Measurements from ENCODE around the gene TMEM179.

TMEM179 gene

GRCh38 chr14:104563191-104563741, 41.3 kb downstream of the TMEM179 start:
- no peaks in the 10 kb centered on the region for H3K4me1 ChIP-seq (ENCODE audit: insufficient read depth, low read length)

GRCh38 chr14:104562606-104563005, 42.0 kb downstream of the TMEM179 start:
- Histone ChIP-seq H3K9me3 (ENCODE audit: low read length) (no peaks in the 10 kb centered on the region), H2AFZ (ENCODE audit: low read depth, low read length) (no peak overlapping the region), H3K4me3 (ENCODE audit: low read length) (no peak overlapping the region), H3K27me3 (ENCODE audit: insufficient read depth, low read length) (peaks cover 67% of the 10 kb centered on the region), H3K36me3 (ENCODE audit: insufficient read depth, low read length) (no peaks in the 10 kb centered on the region), H3K4me1 (ENCODE audit: insufficient read depth, low read length) (no peaks in the 10 kb centered on the region)

More at GRCh38 chr14:104563191-104563741, 41.3 kb downstream of the TMEM179 start:
- Histone ChIP-seq H3K36me3 (ENCODE audit: insufficient read depth, low read length) (no peaks in the 10 kb centered on the region), H3K9me3 (ENCODE audit: low read length) (no peaks in the 10 kb centered on the region), H3K4me3 (ENCODE audit: low read length) (no peak overlapping the region), H3K27me3 (ENCODE audit: insufficient read depth, low read length) (peaks cover 62% of the 10 kb centered on the region), H2AFZ (ENCODE audit: low read depth, low read length) (no peak overlapping the region)

GRCh38 chr14:104561632-104562495, 42.7 kb downstream of the TMEM179 start:
- Histone ChIP-seq H3K9me3 (ENCODE audit: low read length) (no peaks in the 10 kb centered on the region), H3K4me3 (ENCODE audit: low read length) (no peak overlapping the region), H2AFZ (ENCODE audit: low read depth, low read length) (no peak overlapping the region), H3K4me1 (ENCODE audit: insufficient read depth, low read length) (no peaks in the 10 kb centered on the region), H3K27me3 (ENCODE audit: insufficient read depth, low read length) (peaks cover 64% of the 10 kb centered on the region), H3K36me3 (ENCODE audit: insufficient read depth, low read length) (no peaks in the 10 kb centered on the region)

GRCh38 chr14:104561124-104561557, 43.4 kb downstream of the TMEM179 start:
- Histone ChIP-seq H3K27me3 (ENCODE audit: insufficient read depth, low read length) (peaks cover 62% of the 10 kb centered on the region), H3K4me1 (ENCODE audit: insufficient read depth, low read length) (no peaks in the 10 kb centered on the region), H3K9me3 (ENCODE audit: low read length) (no peaks in the 10 kb centered on the region), H3K36me3 (ENCODE audit: insufficient read depth, low read length) (no peaks in the 10 kb centered on the region), H3K4me3 (ENCODE audit: low read length) (no peak overlapping the region), H2AFZ (ENCODE audit: low read depth, low read length) (no peak overlapping the region)

- H3K9me3 ChIP-seq (ENCODE audit: low read length), result no peaks in the 10 kb centered on the region
- H2AFZ ChIP-seq (ENCODE audit: low read depth, low read length), result no peak overlapping the region
- H3K4me1 ChIP-seq (ENCODE audit: insufficient read depth, low read length), result no peaks in the 10 kb centered on the region
- H3K4me3 ChIP-seq (ENCODE audit: low read length), result no peak overlapping the region
- H3K27me3 ChIP-seq (ENCODE audit: insufficient read depth, low read length), result peaks cover 57% of the 10 kb centered on the region
- H3K36me3 ChIP-seq (ENCODE audit: insufficient read depth, low read length), result no peaks in the 10 kb centered on the region
These were observed 44.0 kb downstream of the TMEM179 start for GRCh38 chr14:104560586-104560945.

- H2AFZ ChIP-seq (ENCODE audit: low read depth, low read length), result no peak overlapping the region
- no peaks in the 10 kb centered on the region for H3K9me3 ChIP-seq (ENCODE audit: low read length)
- no peaks in the 10 kb centered on the region for H3K4me1 ChIP-seq (ENCODE audit: insufficient read depth, low read length)
- peaks cover 54% of the 10 kb centered on the region for H3K27me3 ChIP-seq (ENCODE audit: insufficient read depth, low read length)
- no peaks in the 10 kb centered on the region for H3K36me3 ChIP-seq (ENCODE audit: insufficient read depth, low read length)
- no peak overlapping the region for H3K4me3 ChIP-seq (ENCODE audit: low read length)
These were observed 44.6 kb downstream of the TMEM179 start for GRCh38 chr14:104559804-104560585.

GRCh38 chr14:104559028-104559803, 45.4 kb downstream of the TMEM179 start:
- Histone ChIP-seq H3K27me3 (ENCODE audit: insufficient read depth, low read length) (peaks cover 56% of the 10 kb centered on the region), H3K4me3 (ENCODE audit: low read length) (no peak overlapping the region), H3K9me3 (ENCODE audit: low read length) (no peaks in the 10 kb centered on the region), H3K4me1 (ENCODE audit: insufficient read depth, low read length) (no peaks in the 10 kb centered on the region), H3K36me3 (ENCODE audit: insufficient read depth, low read length) (no peaks in the 10 kb centered on the region), H2AFZ (ENCODE audit: low read depth, low read length) (no peak overlapping the region)

- Histone ChIP-seq H3K4me1 (ENCODE audit: insufficient read depth, low read length) (no peaks in the 10 kb centered on the region), H3K4me3 (ENCODE audit: low read length) (no peak overlapping the region), H3K36me3 (ENCODE audit: insufficient read depth, low read length) (no peaks in the 10 kb centered on the region), H2AFZ (ENCODE audit: low read depth, low read length) (no peak overlapping the region), H3K9me3 (ENCODE audit: low read length) (no peaks in the 10 kb centered on the region), H3K27me3 (ENCODE audit: insufficient read depth, low read length) (peaks cover 62% of the 10 kb centered on the region)
These were observed 46.1 kb downstream of the TMEM179 start for GRCh38 chr14:104558231-104559027.

GRCh38 chr14:104557766-104558165, 46.8 kb downstream of the TMEM179 start:
- Histone ChIP-seq H3K4me3 (ENCODE audit: low read length) (no peak overlapping the region), H3K9me3 (ENCODE audit: low read length) (no peaks in the 10 kb centered on the region), H3K4me1 (ENCODE audit: insufficient read depth, low read length) (no peaks in the 10 kb centered on the region), H3K27me3 (ENCODE audit: insufficient read depth, low read length) (peaks cover 68% of the 10 kb centered on the region), H2AFZ (ENCODE audit: low read depth, low read length) (no peak overlapping the region), H3K36me3 (ENCODE audit: insufficient read depth, low read length) (no peaks in the 10 kb centered on the region)

GRCh38 chr14:104557086-104557485, 47.5 kb downstream of the TMEM179 start:
- Histone ChIP-seq H3K4me3 (ENCODE audit: low read length) (no peak overlapping the region), H3K27me3 (ENCODE audit: insufficient read depth, low read length) (peaks cover 69% of the 10 kb centered on the region), H3K4me1 (ENCODE audit: insufficient read depth, low read length) (no peaks in the 10 kb centered on the region), H3K9me3 (ENCODE audit: low read length) (no peaks in the 10 kb centered on the region), H2AFZ (ENCODE audit: low read depth, low read length) (no peak overlapping the region), H3K36me3 (ENCODE audit: insufficient read depth, low read length) (no peaks in the 10 kb centered on the region)

- no peaks in the 10 kb centered on the region for H3K36me3 ChIP-seq (ENCODE audit: insufficient read depth, low read length)
- H3K4me3 ChIP-seq (ENCODE audit: low read length), result no peak overlapping the region
- H3K27me3 ChIP-seq (ENCODE audit: insufficient read depth, low read length), result peaks cover 69% of the 10 kb centered on the region
- H3K4me1 ChIP-seq (ENCODE audit: insufficient read depth, low read length), result no peaks in the 10 kb centered on the region
- H2AFZ ChIP-seq (ENCODE audit: low read depth, low read length), result no peak overlapping the region
- H3K9me3 ChIP-seq (ENCODE audit: low read length), result no peaks in the 10 kb centered on the region
These were observed 48.1 kb downstream of the TMEM179 start for GRCh38 chr14:104556256-104557021.
